SK-N-MC (cell line): Measurements from ENCODE around the gene QSOX2.

Source experiments
- EZH2 ChIP-seq: fragments of 200-600 bp; sonication (generic); IDR thresholded peaks from one replicate; pipeline ENCODE4 v1.6.1; 2017; ENCODE audit warnings: antibody characterized with exemption
- FOXP2 ChIP-seq: optimal IDR thresholded peaks from 2 replicates; pipeline ENCODE3; 2011; ENCODE audit warnings: mild to moderate bottlenecking, moderate library complexity; ENCODE audit not compliant: insufficient read depth; ENCODE audit errors: extremely low read length, control extremely low read depth
- POLR2AphosphoS5 ChIP-seq: IDR thresholded peaks from 2 replicates; pipeline ENCODE4 v1.6.1; 2012; ENCODE audit warnings: mild to moderate bottlenecking, low read depth, low read length, borderline replicate concordance

DNA sequence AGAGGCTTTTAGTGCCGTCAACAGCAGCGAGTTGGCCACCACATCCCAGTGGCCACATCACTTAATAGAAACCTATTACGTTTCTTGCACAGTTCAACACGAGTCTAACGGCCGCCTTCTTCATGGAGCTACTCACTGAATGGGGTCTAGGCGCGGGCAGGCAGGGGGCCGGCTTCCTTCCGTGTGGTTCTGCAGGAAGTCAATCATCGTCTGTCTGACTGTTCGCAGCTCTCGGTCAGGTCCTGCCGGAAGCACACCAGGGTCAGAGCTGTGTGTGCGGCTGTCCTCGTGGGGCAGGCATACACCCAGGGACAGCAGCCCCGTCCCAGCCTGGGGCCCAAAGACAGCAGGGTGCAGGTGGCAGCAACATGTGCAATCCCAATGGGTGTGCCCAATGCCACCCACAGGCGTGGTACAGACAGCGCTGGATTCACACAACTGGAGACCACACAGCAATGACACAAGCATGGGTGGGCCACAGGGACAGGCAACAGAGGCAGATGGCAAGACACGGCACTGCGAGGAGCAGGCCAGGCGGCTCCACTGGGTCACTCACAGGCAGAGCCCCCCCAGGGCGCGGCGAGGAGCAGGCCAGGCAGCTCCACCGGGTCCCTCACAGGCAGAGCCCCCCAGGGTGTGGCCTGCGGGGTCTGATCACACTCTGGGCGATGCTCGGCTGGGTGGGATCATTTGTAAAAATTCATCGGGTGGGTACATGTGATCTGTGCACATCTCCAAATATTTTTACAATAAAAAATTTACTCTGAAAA is 21.6 kb downstream of the QSOX2 start:
- no peak for TF ChIP-seq EZH2
- no peak for TF ChIP-seq POLR2AphosphoS5
- TF ChIP-seq FOXP2: no peak
